Activated CD4-positive, alpha-beta T cell treated with anti-CD3 and anti-CD28 coated beads for 1 hour (primary cell): ENCODE data around the gene ASCL4.
A peak's percentile ranks its signal among the peaks of the same experiment; 100 is the strongest.
"Not testable (repeated sequence)": the region's sequence is repeated elsewhere in the genome, so short reads cannot be mapped to it uniquely, and the experiment has no call there.

Experiments
- DNase-seq: peaks from one replicate; pipeline ENCODE4 v3.0.0-alpha.2; 2020

ASCL4 gene, protein sequence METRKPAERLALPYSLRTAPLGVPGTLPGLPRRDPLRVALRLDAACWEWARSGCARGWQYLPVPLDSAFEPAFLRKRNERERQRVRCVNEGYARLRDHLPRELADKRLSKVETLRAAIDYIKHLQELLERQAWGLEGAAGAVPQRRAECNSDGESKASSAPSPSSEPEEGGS

DNA sequence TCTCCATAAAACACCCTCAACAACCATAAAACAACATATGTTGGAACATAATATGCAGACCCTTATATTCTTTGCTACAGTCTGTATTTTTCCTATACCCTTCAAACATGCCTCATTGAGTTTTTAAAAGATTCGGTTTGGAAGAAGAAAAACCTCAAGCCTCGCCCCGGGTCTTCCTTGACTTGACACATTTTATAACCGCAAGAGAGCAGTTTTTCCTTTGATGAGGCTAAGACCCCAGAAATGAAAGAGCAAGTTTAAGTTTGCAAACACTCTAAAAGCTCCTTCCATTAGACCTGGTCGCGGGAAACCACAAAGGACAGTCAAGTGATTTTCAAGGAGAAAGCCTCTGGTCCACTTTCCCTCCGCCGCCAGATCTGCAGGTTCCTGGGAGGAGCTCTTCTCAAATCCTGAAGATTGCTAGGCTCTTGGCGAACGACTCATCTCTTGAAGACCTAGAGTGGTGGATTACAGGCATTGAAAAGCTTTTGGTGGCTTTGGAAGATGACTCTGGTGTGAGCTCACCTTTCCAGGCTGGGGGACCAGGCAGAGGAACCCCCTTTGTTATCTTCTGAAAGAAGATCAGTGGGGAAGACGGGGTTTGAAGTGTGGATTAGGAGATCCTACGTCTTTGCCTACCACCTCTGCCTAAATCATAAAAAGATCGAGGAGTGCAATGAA, at the start of gene ASCL4:
ASCL4 (plus strand) TSS at position 356 of the 681 bp plus-strand sequence. CDS start 515 bp downstream, outside the sequence.
- DNase-seq, result no peak

DNA sequence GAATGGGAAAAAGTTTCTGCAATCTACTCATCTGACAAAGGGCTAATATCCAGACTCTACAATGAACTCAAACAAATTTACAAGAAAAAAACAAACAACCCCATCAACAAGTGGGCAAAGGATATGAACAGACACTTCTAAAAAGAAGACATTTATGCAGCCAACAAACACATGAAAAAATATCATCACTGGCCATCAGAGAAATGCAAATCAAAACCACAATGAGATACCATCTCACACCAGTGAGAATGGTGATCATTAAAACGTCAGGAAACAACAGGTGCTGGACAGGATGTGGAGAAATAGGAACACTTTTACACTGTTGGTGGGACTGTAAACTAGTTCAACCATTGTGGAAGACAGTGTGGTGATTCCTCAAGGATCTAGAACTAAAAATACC, 47.2 kb upstream of the ASCL4 start:
- not testable (repeated sequence) for DNase-seq

DNA sequence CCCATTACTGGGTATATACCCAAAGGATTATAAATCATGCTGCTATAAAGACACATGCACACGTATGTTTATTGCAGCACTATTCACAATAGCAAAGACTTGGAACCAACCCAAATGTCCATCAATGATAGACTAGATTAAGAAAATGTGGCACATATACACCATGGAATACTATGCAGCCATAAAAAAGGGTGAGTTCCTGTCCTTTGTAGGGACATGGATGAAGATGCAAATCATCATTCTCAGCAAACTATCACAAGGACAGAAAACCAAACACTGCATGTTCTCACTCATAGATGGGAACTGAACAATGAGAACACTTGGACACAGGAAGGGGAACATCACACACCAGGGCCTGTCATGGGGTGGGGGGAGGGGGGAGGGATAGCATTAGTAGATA, 46.8 kb upstream of the ASCL4 start:
- not testable (repeated sequence) for DNase-seq

DNA sequence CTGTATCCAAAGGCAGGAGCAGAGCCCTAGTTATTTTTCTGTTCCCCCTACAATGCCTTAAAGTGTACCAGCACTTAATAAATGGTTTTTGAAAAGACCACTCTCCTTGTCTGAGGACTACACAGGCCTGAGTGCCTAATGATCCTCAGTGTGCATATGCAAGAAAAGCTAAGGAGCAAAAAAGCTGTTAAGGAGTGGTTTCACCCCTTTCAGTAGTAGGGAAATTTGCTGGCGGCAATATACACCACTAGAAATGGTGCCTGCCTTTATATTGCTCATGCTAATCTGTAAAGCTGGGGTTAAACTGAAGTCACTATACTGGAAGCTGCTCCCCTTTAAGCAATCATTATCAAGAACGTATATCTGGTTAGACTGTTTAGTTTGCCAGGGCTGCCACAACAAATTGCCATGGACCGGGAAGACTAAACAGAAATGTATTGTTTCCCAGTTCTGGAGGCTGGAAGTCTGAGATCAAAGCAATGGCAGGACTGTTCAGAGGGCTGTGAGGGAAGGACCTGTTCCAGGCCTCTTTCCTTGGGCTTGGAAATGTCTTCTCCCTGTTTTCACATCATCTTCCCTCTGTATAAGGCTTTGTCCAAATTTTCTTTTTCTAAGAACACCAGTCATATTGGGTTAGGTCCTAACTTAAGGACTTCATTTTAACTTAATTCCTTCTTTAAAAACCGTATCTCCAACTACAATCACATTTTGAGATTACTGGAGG, 43.7 kb upstream of the ASCL4 start:
- DNase-seq, result no peak

DNA sequence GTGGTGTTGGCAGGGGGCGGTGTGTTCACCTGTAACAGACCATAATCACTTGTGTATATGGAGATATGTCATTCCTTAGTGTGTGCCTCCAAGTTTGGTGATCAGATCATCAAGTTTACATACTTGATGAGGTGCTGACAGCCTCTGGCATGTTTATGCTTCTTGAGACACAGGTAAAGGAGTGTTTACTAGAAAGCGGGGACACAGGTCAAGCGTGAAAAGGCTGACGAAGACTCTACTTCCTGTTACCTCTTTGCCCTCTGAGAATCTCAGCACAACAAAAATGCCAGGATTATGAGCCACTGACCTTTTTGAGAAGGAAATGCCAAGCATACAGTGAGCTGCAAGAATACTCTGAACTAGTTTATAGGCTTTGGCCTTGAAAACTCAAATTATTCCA, 43.1 kb upstream of the ASCL4 start:
- no peak for DNase-seq

DNA sequence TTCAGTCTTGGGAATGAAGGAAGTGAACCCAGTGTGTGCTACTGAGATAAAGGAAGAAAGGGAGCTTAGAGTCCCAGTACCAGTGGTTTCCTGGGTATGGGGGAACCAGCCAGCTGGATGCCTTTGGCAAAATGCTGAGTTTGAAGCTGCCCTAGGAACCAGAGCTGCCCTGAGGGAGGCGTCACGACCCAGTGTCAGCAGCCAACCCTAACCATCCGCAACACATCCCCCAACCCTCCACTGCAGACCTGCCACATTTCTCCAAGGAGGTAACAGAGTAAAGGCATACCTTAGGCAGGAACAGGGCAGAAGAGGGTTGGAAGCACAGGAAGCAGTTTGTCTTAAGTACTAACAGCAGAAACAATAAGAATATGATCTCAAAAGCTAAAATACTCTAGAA, 42.1 kb upstream of the ASCL4 start:
- DNase-seq, result no peak

DNA sequence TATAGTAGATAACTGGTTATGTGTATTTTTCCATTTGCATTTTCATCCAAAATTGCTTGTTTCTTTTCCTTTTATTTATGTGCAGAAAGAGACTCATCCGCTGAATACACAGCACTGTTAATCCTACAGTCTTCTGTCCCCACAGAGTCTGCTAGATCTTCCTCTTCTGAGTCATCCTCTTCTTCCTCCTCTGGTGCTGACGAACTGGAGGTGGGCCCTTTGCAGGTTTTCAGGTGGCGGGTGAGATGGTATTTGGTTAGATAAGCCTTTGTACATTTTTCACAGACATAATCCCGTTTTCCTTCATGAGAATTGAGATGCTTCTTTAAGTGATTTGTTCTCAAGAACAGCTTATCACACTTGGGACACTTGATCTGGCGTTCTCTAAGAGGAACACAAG, 40.4 kb upstream of the ASCL4 start:
- no peak for DNase-seq

DNA sequence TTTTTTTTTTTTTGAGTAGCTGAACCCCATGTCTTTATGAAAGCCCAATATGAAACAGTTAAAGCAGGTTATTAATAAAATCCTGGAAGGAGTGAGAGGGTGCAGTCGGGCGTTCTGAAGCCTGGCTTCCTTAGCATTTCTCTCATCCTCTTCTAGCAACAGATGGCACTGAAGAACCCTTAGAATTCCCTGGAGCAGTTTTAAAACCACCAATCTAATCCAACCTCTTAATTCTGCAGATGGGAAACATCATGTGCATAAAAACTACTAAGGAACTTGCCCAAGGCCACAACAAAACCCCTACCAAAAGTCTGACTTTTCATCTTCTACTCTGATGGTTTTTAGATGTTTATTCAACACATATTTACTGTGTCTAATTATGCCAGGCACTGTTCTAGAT, 38.7 kb upstream of the ASCL4 start:
- no peak for DNase-seq

DNA sequence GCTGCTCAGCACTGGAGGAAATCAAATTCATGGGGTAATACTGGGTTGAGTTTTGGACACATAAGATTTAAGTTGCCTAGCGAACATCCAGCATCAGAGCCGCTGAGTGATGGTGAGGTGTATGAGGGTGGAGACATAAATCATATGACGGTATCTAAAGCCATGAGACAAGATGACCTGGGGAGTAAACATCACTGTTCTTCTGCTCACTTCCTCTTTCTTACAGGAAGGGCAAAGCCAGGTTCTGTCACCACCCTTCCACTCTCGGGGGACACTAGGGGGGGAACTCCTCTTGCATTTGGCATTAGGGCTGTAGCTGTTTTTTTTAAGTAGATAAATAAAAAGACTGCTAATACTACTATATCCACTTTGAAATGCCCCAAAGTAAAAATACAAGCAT, 37.6 kb upstream of the ASCL4 start:
- DNase-seq, result no peak

DNA sequence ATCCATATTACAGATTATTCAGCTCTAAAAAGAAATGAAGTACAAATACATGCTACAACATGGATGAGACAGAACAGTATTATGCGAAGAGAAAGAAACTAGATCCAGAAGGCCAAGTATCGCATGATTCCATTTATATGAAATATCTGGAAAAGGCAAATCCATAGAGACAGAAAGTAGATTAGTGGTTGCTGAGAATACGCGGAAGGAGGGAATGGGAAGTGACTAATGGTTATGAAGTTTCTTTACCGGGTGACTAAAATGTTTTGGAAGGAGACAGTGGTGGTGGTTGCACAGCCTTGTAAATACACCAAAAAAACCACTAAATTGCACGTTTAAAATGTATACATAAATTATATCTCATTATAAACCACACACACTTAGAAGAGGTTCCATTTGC, 26.0 kb upstream of the ASCL4 start:
- DNase-seq, result no peak

DNA sequence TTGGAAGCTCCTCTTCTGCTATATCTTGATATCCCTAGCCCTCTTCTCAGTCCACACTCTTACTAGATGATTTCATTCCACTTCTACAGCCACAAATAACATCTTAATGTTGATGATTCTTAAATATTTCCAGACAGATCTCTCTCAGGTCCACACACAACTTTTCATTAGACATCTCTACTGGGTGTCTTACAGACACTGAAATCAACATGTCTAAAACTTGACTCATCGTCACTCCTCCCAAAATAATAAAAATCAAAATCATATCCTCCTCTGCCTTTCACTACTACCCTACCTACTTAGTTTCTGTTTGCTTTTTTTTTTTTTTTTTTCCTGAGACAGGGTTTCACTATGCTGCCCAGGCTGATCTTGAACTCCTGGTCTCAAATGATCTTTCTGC, 25.4 kb upstream of the ASCL4 start:
- DNase-seq, result no peak

DNA sequence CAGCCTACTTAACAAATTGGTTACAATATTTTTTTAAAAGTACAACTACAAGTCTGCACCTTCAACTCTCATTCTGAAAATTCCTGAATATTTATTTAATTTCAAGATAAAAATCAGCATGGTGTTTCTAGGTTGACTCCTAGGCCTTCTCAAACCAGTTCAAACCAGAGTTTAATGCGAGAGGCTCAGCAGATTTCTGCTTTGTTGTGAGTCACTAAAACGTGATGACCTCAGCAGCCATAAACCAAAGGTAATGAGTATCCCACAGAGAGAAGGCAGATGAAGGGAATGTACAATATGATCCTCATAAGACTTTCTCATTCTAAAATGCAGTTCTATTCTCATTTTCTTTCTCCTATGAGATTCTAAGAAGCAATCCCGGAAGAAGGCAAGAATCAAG, 15.1 kb upstream of the ASCL4 start:
- no peak for DNase-seq

DNA sequence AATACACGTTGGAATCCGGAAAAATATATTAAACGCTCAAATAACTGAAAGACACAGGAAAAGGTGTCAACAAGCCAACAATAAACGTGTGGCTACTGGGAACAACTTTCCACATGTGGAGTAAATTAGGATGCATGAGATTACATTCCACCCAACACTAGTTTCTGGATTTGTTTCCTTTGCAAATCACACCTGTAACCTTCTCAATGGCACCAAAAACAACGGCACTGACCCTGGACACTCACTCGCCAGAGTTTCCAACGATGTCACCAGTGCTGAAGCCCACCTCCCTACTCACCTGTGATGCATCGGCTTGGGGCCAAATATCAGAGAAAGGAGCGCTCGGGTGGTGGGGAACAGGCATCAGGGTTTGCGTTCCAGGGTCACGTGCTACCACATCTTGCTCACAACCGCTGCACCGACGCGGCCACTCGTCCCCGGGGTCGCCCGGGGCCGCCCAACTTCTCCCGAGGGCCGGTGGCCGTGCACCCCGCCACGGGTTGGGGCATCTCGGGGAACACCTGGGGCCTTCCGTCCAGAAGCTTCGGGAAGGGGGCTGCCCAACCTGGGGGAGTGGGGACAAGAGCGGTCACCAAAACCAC, 14.2 kb upstream of the ASCL4 start:
- peak; percentile 11 for DNase-seq

DNA sequence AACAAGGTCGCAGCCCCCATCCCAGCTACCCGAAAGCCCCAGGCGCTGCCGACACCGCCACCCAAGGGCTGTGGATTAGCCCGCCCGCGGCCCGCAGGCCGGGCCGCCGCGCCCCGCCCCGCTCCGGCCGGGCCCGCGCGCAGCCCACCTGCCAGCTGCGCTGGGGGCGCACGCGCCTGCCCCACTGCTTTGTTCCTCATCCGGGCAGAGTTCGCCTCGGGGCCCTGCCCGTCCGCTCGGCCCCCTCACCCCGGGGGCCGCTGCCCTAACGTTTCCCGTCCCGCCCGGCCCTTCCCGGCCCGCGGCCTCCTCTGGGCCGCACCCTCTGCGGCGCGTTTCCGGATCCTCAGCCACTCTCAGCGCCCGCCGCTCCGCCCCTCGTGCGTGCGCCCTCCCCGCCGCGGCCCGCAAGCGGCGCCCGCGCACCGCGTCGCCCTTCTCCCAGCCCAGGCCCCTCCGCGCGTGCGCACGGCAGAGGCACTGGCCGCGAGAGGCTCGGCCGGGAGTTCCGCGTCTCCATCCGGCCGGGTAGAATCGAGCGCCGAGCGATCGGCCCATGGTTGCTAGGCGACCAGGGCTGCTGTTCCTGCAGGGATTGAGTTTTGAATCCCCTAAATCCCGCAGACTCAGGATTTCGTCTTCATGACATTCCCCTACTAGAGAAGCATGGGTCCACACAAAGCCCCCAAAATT, 13.5 kb upstream of the ASCL4 start, which contains the start of gene PRDM4:
PRDM4 (minus strand) TSS at position 329 of the 693 bp plus-strand sequence. CDS start 622 bp downstream, outside the sequence.
- peak; percentile 82 for DNase-seq

DNA sequence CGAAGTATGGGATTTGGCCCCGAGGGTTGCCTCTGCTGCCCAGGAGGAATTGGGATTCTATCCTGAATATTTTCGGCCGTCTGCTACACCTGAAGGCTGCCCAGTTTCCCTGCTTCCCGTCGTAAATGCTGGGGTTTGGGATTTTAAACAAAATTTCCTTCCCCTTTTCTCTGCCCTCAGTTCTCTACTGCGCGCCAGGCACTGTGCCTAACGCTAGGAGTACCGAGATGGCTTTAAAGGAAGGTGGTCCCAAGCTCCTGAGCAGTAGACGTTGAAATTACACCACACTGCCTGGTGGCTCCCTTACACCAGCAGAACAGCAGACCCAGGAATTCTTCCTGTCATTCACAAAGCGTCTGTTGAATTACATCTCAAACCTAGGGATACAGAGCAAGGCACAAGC, 13.0 kb upstream of the ASCL4 start:
- no peak for DNase-seq

DNA sequence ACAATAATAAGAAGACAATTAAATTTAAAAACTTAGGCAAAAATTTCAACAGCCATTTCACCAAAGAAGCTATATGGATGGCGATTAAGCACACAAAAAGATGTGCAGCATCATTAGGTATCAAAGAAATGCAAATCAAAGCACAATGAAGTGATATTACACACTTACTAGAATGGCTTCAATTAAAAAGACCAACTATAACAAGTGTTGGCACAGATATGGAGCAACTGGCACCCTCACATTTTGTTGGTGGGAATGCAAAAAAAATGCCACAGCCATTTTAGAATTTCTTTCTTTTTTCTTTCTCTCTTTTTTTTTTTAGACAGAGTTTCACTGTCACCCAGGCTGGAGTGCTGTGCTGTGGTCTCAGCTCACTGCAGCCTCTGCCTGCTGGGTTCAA, 11.6 kb upstream of the ASCL4 start:
- DNase-seq, result no peak

DNA sequence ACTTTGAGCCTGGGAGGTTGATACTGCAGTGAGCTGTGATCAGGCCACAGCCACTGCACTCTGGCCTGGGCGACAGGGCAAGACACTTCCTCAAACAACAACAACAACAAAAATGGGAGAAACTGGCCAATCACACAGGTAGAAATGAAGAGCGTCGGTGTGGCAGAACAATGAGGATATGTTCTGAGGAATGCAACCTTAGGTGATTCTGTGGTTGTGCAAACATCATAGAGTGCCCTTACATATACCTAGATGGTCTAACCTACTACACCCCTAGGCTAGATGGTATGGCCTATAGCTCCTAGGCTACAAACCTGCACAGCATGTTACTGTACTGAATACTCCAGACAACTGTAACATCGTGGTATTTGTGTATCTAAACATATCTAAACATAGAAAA, 9.9 kb upstream of the ASCL4 start:
- no peak for DNase-seq

DNA sequence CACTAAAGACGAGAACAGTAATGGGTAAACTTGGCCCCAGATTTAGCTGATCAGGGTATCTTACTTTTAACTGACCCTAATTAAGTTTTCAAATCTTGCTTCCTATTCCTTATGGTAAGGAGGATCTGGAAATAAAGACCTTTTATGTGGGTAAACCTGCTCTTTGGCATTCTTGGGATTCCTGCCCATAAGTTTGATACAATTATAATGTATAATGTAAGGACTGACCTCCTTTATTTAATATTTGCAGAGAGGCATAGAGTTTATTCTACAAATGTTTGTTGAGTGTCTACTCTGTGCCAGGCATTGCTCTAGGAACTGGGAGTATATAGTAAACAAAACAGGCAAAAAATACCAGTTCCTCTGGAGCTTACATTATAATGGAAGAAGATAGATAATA, 9.2 kb upstream of the ASCL4 start:
- no peak for DNase-seq

DNA sequence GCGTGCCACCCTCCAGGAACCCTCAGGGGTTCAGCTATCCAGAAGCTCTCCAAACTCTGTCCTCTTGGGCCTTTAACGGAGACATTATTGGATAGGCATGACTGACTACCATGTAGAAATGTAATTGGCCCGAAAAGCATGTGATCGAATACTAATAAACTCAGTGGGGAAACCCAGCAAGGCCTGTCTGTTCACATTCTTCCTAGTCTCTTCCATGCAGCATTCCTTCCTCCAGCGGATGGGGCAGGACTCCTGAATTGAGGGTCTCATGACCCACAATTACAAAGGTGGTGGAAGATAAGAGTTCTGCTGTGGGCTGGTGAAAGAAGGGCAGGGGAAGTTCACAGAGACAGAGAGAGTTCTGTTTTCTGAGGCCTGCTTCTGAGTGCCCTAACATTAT, 7.0 kb upstream of the ASCL4 start:
- DNase-seq, result no peak

DNA sequence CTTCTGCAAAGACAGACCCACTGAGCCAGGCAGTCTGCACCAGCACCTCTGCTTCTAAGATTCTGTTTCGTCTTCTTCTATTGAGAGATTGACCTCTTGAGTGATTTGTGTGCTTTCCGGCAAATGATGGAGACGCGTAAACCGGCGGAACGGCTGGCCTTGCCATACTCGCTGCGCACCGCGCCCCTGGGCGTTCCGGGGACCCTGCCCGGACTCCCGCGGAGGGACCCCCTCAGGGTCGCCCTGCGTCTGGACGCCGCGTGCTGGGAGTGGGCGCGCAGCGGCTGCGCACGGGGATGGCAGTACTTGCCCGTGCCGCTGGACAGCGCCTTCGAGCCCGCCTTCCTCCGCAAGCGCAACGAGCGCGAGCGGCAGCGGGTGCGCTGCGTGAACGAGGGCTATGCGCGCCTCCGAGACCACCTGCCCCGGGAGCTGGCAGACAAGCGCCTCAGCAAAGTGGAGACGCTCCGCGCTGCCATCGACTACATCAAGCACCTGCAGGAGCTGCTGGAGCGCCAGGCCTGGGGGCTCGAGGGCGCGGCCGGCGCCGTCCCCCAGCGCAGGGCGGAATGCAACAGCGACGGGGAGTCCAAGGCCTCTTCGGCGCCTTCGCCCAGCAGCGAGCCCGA, 703 bp downstream of the ASCL4 start:
- no peak for DNase-seq

DNA sequence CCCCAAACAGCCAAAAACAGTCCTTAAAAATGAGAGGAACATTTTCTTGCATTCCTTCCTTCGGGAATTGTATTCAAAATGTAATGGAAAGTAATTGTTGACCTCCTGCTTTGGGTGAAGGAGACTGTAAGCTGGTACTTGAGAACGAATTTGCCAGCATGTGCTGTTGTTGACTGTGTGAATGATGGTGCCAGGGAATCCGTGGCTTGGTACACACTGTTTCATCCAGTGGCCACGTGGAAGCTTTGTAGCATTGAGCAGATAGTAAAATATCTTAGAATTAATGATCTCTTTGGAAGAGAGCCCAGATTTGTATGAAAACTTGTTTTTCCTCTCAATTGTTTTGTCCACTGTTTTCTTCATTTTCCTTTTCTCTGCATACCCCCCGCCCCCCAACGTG, 1.7 kb downstream of the ASCL4 start:
- DNase-seq, result no peak

DNA sequence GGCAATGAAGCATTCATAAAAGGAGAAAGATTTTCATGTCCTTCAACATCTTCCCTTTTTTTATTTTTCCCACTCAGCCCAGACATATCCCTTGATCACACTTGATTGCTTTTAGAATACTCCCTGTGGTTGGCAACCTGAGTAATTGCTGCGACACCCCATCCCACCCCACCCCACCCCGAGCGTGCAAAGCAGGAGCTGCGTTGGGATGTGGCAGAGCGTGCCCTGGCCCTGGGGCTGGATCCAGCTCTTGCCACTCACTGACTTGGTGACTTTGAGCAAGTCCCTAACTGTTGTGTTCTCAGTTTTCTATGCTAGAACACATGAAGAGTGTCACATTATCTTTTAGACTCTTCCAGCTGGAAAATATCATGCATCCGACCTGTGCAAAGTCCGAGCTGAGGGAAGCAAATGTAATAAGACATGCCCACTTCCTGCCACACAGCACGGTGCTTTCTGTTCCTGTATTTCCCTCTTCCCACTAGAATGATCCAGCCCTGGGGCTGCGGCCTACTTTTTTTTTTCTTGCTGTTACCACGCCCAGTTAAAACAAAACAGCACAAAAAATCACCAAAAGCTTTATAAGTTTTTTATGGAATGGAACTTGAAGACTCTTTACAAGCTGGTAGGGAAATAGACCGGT, 4.0 kb downstream of the ASCL4 start:
- DNase-seq, result no peak
